ENCODE data around the gene FAM219A.
A peak's percentile ranks its signal among the peaks of the same experiment; 100 is the strongest.

The FAM219A gene

DNA sequence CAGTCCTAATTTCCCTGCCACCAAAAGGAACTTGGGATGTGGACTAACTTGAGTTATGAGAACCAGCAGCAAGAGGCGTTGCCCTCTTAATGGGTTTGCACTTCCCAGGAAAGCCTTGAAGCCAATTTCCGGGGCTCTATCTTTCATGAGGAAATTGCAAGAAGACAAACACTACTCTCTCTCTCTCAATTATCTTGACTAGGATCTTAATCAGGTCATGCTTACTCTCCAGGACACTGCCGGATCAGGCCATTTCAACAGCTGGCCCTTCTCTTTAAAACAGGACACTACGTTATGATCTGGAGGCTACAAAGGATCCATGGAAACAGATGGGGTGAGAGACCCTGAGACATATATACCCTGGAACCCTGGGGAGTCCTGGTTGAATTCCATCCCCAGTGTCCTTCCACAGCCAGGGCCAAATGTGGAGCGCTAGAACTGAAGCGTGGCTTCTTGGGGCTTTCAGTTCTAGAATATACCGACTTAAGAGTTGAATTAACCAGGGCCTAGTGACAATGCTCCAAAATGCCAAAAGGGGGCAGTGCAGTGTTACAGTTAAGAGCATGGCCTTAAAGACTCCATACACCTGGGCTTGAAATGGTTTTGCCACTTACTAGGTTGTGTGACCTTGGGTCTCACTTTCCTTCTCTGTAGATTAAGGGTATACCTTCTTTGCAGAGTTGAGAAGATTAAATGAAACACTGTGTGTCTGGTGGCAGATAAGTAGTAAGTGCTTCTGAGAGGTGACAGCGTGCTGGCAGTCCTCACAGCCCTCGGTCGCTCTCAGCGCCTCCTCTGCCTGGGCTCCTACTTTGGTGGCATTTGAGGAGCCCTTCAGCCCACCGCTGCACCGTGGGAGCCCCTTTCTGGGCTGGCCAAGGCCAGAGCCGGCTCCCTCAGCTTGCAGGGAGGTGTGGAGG lies 21.1 kb downstream of the FAM219A start:
- POLR2A ChIA-PET (ENCODE audit: low non-redundant PET) = no interaction called here
- TF ChIP-seq, protein P1, sequence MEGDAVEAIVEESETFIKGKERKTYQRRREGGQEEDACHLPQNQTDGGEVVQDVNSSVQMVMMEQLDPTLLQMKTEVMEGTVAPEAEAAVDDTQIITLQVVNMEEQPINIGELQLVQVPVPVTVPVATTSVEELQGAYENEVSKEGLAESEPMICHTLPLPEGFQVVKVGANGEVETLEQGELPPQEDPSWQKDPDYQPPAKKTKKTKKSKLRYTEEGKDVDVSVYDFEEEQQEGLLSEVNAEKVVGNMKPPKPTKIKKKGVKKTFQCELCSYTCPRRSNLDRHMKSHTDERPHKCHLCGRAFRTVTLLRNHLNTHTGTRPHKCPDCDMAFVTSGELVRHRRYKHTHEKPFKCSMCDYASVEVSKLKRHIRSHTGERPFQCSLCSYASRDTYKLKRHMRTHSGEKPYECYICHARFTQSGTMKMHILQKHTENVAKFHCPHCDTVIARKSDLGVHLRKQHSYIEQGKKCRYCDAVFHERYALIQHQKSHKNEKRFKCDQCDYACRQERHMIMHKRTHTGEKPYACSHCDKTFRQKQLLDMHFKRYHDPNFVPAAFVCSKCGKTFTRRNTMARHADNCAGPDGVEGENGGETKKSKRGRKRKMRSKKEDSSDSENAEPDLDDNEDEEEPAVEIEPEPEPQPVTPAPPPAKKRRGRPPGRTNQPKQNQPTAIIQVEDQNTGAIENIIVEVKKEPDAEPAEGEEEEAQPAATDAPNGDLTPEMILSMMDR (conservative IDR thresholded peaks at IDR 0.05; ENCODE audit: low read depth) = peak; percentile 90
- H3K27ac ChIP-seq = no peak overlapping the region
- CTCF ChIA-PET = interaction anchor here (0.6 to 1.7 kb wide), 5 partner anchors 19 to 339 kb away, joined by 3 to 5 read pairs (median 3); no protein-coding TSS in a partner anchor
- peak; percentile 64 for DNase-seq (ENCODE audit: low spot score)

DNA sequence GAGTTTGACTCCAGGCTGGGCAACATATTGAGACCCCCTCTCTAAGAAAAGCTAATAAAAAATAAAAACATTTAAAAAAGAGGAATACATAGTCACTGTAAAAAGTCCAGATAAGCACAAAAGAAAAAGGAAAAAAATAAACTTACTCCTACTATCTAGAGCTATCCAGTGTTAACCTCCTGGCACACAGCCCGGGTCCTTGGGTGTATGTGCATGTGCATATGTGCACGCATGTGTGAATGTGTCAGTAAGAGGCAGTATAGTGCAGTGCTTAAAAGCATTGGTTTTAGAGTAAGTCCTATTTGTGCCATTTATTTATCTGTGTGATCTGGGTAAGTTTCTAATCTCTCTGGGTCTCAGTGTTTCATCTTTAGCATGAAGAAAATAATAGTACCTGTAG lies 26.7 kb downstream of the FAM219A start:
- H3K27ac ChIP-seq = no peak overlapping the region
- TF ChIP-seq, protein P1 (conservative IDR thresholded peaks at IDR 0.05; ENCODE audit: low read depth) = no peak
- CTCF ChIA-PET = interaction anchor here (0.6 to 1.8 kb wide), 4 partner anchors 25 to 68 kb away, joined by 3 to 7 read pairs (median 4); no protein-coding TSS in a partner anchor
- POLR2A ChIA-PET (ENCODE audit: low non-redundant PET) = no interaction called here
- DNase-seq (ENCODE audit: low spot score) = no peak

DNA sequence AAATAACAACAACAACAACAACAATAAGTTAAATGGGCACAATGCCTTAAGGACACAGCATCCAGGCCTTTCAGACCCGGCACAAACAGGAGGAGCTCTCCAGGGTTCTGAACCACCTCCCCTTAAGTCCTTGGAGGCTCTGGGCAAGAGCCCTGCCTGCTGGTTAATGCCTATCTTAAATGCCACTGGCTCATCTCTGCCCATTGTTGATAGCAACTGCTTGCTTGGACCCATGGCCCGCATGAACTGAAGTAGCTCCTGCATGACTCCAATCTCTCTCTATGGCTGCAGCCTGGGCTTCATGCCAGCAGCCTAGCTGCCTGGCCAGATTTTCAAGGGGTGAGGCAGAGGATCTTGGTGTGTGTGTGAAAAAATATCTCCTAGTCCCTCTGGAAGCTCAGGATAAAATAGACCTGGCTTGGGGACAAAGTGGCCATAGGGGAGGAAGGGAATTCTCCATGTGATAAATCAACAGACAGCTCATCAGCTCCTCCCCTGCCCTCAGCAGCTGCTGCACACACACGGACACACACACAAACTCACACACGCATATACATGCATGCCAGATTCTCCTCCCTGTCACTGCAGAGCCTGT lies 27.4 kb downstream of the FAM219A start:
- TF ChIP-seq, protein P1 (conservative IDR thresholded peaks at IDR 0.05; ENCODE audit: low read depth) = no peak
- ChIA-PET POLR2A (ENCODE audit: low non-redundant PET) (no interaction called here), CTCF (interaction anchor here (0.5 to 1.8 kb wide), 5 partner anchors 22 to 69 kb away, joined by 3 to 7 read pairs (median 3); no protein-coding TSS in a partner anchor)
- no peak overlapping the region for H3K27ac ChIP-seq
- peak; percentile 65 for DNase-seq (ENCODE audit: low spot score)

DNA sequence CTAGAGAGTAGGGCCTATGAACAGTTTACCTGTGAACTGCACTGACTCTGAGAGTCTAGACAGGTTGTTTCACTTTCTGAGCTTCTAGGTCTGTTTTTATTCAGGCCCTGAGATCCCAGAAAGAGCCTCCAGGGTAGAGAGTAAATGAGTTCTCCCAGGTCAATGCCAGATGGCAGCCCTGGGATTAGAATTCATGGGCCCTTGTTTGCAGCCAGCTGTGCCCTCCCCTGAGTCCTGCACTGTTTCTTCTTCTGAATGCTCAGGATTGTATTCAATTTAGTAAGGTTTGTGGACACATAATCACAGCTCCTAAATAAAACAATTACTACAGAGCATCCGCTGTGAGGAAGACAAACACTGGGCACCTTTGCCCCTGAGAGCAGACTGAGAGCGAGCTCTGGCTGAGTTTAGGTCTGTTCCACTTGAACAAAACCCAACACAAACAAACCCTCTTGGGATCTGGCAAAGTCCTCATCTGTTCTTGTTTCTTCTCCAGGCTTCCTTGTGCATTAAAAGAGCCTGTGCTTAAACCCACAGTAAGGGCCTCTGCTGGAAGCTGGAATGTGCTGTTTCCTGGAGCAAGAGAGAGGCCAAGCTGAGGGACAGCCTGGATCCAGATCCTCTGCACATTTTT lies 29.9 kb downstream of the FAM219A start:
- TF ChIP-seq, protein P1 (conservative IDR thresholded peaks at IDR 0.05; ENCODE audit: low read depth) = no peak
- ChIA-PET CTCF (interaction anchor here (0.6 to 1.0 kb wide), 3 partner anchors 25 to 136 kb away, joined by 3 to 7 read pairs (median 4); no protein-coding TSS in a partner anchor), POLR2A (ENCODE audit: low non-redundant PET) (no interaction called here)
- DNase-seq (ENCODE audit: low spot score) = no peak
- no peak overlapping the region for H3K27ac ChIP-seq

DNA sequence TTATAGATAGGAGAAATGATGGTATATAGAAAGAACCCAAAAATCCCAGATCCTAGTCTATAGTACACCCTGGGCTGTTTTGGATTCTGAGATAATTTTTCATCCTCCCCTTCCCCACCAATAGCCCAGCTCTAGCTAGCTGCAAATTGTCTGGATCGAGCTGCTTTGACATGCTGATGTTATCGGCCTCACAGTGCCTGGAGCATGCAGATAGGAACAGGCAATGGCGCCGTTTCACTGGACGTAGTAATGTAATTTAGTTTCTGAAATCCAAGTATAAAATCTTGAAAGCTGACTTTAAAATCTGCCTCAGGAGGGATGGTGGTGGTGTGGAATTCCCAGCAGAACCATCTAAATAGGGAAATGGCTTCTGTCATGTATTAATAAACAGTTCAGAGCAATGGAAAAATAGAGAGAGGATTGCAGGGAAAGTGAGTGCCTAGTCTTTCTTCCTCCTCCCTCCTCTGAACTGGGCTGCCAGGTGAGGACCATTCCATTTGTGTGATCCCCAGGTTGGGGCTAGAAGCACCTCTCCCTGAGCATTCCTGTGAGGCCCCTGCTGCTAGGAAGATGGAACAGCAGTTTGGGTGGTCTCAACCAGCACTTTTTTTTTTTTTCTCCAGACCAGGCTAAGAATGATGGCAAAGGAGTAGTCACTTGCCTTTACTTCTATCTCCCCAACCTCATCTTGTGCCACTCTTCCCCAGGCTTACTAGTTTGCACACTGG lies 31.9 kb downstream of the FAM219A start:
- no peak for DNase-seq (ENCODE audit: low spot score)
- POLR2A ChIA-PET (ENCODE audit: low non-redundant PET) = no interaction called here
- CTCF ChIA-PET = no interaction called here

More for the DNA sequence above, 31.9 kb downstream of the FAM219A start:
- TF ChIP-seq, protein P1 (conservative IDR thresholded peaks at IDR 0.05; ENCODE audit: low read depth) = no peak
- H3K27ac ChIP-seq = no peak overlapping the region
